Measurements from ENCODE around the gene C6orf141.

DNA sequence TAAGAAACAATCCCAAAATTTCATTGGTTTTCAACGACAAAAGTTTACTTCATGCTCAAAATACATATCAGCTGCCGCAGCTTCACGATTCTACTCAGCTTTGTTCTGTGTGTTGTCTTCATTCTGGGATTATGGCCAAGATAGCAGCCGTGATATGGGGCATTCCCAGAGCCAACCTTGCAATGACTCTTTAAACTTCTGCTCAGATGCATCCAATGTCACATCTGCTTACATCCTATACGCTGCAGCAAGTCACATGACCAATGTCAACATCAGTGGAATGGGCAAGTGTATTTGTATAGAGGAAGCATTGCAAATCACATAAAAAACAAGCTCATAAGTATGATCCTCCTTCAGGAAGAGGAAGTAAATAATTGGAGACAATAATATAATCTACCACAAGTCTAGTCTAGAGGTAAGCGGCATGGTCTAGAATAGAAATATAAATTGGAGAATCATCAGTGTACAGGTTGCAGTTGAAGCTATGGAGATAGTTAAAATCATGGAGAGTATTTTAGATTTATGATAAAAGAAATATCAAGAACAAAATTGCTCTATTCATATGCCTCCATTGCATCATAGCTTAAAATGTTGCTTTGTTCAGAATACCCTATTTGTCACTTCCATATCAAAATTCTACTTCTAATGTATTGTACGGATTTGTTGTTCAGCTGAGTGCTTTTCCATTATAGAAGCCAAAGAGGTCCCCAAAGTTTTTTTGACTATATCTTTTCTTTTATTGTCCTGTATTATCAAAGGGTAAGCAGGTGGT, 7.2 kb upstream of the C6orf141 start:
- TF ChIP-seq, protein P1, sequence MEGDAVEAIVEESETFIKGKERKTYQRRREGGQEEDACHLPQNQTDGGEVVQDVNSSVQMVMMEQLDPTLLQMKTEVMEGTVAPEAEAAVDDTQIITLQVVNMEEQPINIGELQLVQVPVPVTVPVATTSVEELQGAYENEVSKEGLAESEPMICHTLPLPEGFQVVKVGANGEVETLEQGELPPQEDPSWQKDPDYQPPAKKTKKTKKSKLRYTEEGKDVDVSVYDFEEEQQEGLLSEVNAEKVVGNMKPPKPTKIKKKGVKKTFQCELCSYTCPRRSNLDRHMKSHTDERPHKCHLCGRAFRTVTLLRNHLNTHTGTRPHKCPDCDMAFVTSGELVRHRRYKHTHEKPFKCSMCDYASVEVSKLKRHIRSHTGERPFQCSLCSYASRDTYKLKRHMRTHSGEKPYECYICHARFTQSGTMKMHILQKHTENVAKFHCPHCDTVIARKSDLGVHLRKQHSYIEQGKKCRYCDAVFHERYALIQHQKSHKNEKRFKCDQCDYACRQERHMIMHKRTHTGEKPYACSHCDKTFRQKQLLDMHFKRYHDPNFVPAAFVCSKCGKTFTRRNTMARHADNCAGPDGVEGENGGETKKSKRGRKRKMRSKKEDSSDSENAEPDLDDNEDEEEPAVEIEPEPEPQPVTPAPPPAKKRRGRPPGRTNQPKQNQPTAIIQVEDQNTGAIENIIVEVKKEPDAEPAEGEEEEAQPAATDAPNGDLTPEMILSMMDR (conservative IDR thresholded peaks at IDR 0.05; ENCODE audit: low read depth, low read length) = no peak
- TF ChIP-seq EZH2 (IDR thresholded peaks at IDR 0.05; ENCODE audit: low read length, unreplicated experiment) (no peak), EZH2phosphoT487 (IDR thresholded peaks at IDR 0.05; ENCODE audit: borderline replicate concordance, low read length) (no peak)

Data from PC-3 (cell line).